Measurements from ENCODE around the gene ZNF503. TPM values are rescaled to one million over a fixed set of nuclear protein-coding genes. Genes with fewer than 3 reads are reported as not detected.

Gene ZNF503
- total and polyA plus RNA-seq, 2 experiments from 2014 or later = 0.21 TPM; not detected in 1

DNA sequence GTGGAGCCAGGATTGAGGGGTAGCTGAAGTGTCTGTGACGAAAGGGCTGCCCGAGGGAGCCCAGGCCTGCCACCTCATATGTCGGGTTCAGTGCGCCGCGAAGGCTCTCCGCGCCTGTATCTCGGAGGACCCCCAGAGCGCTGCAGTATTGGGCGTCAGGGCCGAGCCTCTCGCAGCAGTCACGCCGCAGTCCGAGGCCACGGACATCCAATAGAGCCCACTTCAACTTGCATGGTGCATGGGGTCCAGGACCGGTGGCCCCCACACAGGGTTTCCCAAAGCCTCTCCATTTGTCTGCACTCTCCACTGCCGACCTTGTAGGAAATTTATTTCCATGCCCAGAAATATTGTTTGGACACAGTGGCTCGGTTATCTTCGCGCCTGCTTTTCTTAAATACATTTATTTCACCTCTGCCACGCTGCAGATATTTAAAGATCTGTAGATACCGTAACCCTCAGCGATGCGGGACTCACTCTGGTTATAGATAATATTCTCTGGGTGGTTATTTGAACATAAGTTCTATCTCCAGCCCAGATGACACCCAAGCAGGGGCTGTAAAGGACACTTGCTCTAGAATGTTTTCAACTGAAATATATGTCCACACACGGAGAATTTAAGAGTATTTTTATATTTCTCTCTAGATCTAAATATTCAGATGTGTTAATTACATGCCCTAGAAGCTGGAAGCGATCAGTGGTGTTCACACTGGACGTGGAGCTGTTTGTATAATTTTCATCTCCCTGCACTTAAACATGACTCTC lies 5.1 kb upstream of the ZNF503 start:
- ATAC-seq = no peak
- H3K79me2 ChIP-seq (replicated peaks; ENCODE audit: insufficient read depth) = no peaks in the 10 kb centered on the region
- H3K4me2 ChIP-seq = peak overlapping the region; percentile 85
- peak overlapping the region; percentile 87 for H3K4me3 ChIP-seq
- H3K4me3 Mint-ChIP-seq = peak overlapping the region; percentile 65
- no peaks in the 10 kb centered on the region for H3K36me3 ChIP-seq (ENCODE audit: insufficient read depth)
- H3K9me3 Mint-ChIP-seq = peaks cover 3% of the 10 kb centered on the region; the same call in 2 of the 3 replicates
- H3K4me1 Mint-ChIP-seq = peaks cover 43% of the 10 kb centered on the region
- TF ChIP-seq STAT1 (IDR thresholded peaks at IDR 0.05; ENCODE audit: unreplicated experiment) (no peak), EZH2 (IDR thresholded peaks at IDR 0.05; ENCODE audit: low read depth, unreplicated experiment) (peak; percentile 85), ZNF462 (CRISPR knock-in tag; IDR thresholded peaks at IDR 0.05) (no peak), ZNF114 (CRISPR knock-in tag; IDR thresholded peaks at IDR 0.05) (no peak), CREB1 (CRISPR knock-in tag; IDR thresholded peaks at IDR 0.05; ENCODE audit: low read depth) (no peak), NANOG (IDR thresholded peaks at IDR 0.05; ENCODE audit: borderline replicate concordance) (no peak), EZH2phosphoT487 (IDR thresholded peaks at IDR 0.05; ENCODE audit: unreplicated experiment) (peak; percentile 76), ZNF331 (CRISPR knock-in tag; IDR thresholded peaks at IDR 0.05; ENCODE audit: low read depth) (no peak)
- TF ChIP-seq, protein P1, sequence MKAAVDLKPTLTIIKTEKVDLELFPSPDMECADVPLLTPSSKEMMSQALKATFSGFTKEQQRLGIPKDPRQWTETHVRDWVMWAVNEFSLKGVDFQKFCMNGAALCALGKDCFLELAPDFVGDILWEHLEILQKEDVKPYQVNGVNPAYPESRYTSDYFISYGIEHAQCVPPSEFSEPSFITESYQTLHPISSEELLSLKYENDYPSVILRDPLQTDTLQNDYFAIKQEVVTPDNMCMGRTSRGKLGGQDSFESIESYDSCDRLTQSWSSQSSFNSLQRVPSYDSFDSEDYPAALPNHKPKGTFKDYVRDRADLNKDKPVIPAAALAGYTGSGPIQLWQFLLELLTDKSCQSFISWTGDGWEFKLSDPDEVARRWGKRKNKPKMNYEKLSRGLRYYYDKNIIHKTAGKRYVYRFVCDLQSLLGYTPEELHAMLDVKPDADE (IDR thresholded peaks at IDR 0.05) = no peak
- H3F3A ChIP-seq (replicated peaks; ENCODE audit: low read depth) = peaks cover 30% of the 10 kb centered on the region
- H4K20me1 ChIP-seq (replicated peaks; ENCODE audit: insufficient read depth) = peaks cover 18% of the 10 kb centered on the region
- no peaks in the 10 kb centered on the region; the same call in 2 of the 3 replicates for H3K36me3 Mint-ChIP-seq (ENCODE audit: low read depth)
- no peaks in the 10 kb centered on the region for H3K9me2 ChIP-seq (ENCODE audit: insufficient read depth)
- H3K27ac ChIP-seq (ENCODE audit: low read depth) = no peak overlapping the region
- peak; percentile 47 for DNase-seq (ENCODE audit: low spot score)
- peaks cover 94% of the 10 kb centered on the region for H3K27me3 Mint-ChIP-seq (ENCODE audit: insufficient read depth, low read depth, poor library complexity)
- H3K4me1 ChIP-seq (ENCODE audit: insufficient read depth) = peaks cover 64% of the 10 kb centered on the region
- peaks cover 97% of the 10 kb centered on the region for H3K27me3 ChIP-seq (ENCODE audit: insufficient read depth)
- H3K27ac Mint-ChIP-seq = no peak overlapping the region
- H2AFZ ChIP-seq = no peak overlapping the region
